Stimulated activated CD8-positive, alpha-beta memory T cell treated with anti-CD3 and anti-CD28 coated beads, Interleukin-7, amount 100 ng/mL, for 24 hours (primary cell): Measurements from ENCODE around the gene USP6NL.

Source experiments
- DNase-seq: peaks from one replicate; pipeline ENCODE4 v3.0.0-alpha.2; 2020; ENCODE audit warnings: low read depth

Gene USP6NL

GRCh38 chr10:11616021-11616420 is 4.6 kb upstream of the USP6NL start:
- no peak for DNase-seq

- DNase-seq: no peak
These were observed 3.9 kb upstream of the USP6NL start for GRCh38 chr10:11615396-11615795.

- no peak for DNase-seq
These were observed 861 bp upstream of the USP6NL start for GRCh38 chr10:11612021-11613001.

GRCh38 chr10:11610826-11611247 is 613 bp downstream of the USP6NL start:
- DNase-seq: no peak

- no peak for DNase-seq
These were observed 1.2 kb downstream of the USP6NL start for GRCh38 chr10:11610166-11610825.

- DNase-seq: no peak
These were observed 1.9 kb downstream of the USP6NL start for GRCh38 chr10:11609492-11610093.

GRCh38 chr10:11609052-11609451 is 2.4 kb downstream of the USP6NL start:
- DNase-seq: no peak

GRCh38 chr10:11608159-11609013 is 3.1 kb downstream of the USP6NL start:
- no peak for DNase-seq

GRCh38 chr10:11605807-11606408 is 5.5 kb downstream of the USP6NL start:
- no peak for DNase-seq

GRCh38 chr10:11604865-11605650 is 6.4 kb downstream of the USP6NL start:
- DNase-seq: no peak

GRCh38 chr10:11603741-11604140 is 7.7 kb downstream of the USP6NL start:
- DNase-seq: no peak

GRCh38 chr10:11602919-11603523 is 8.4 kb downstream of the USP6NL start:
- no peak for DNase-seq

GRCh38 chr10:11602358-11602757 is 9.1 kb downstream of the USP6NL start:
- DNase-seq: no peak

GRCh38 chr10:11601670-11602069 is 9.8 kb downstream of the USP6NL start:
- DNase-seq: no peak

GRCh38 chr10:11600280-11600679 is 11.2 kb downstream of the USP6NL start:
- DNase-seq: no peak

- no peak for DNase-seq
These were observed 12.6 kb downstream of the USP6NL start for GRCh38 chr10:11598712-11599397.

GRCh38 chr10:11597470-11597869 is 14.0 kb downstream of the USP6NL start:
- DNase-seq: no peak

- DNase-seq: no peak
These were observed 16.1 kb downstream of the USP6NL start for GRCh38 chr10:11595395-11595692.

GRCh38 chr10:11594589-11595394 is 16.7 kb downstream of the USP6NL start:
- DNase-seq: no peak
